H1 (cell line): ENCODE results near the gene IL6R. TPM values are rescaled to one million over a fixed set of nuclear protein-coding genes. Genes with fewer than 3 reads are reported as not detected.

Source experiments
- BACH1 ChIP-seq: IDR thresholded peaks from 2 replicates; pipeline ENCODE4 v1.6.1; 2012; ENCODE audit warnings: low read length, improper control_type of control experiment
- KDM4A ChIP-seq: IDR thresholded peaks from one replicate; pipeline ENCODE4 v1.7.1; 2012; ENCODE audit warnings: low read depth, mild to moderate bottlenecking, moderate library complexity, low read length, inconsistent platforms; ENCODE audit not compliant: severe bottlenecking
- SUZ12 ChIP-seq: fragments of 200-600 bp; sonication (generic); IDR thresholded peaks from 2 replicates; pipeline ENCODE4 v1.6.1; 2012; ENCODE audit warnings: mild to moderate bottlenecking, inconsistent platforms, low read length, moderate library complexity, mixed read lengths
- polyA plus RNA-seq, 7 experiments: library from polyadenylated mRNA; depleted of rRNA in 3 of 7; stranded (reverse) in 5 of 7; unstranded in 2 of 7; fragments of >200 nt in 5 of 7; fragments of 200-250 nt in 2 of 7; gene quantifications; 1 replicate in 5 of 7; 2 replicates in 1 of 7; 4 replicates in 1 of 7; pipeline versions ENCODE4 v1.2.1 to v1.2.3, GENCODE V29; 2011 to 2013; ENCODE audit warnings: missing spikeins in 2 of 7, mixed read lengths in 2 of 7
- total RNA-seq: library from RNA; stranded (reverse); fragmentation: NEBNext Ultra II Directional; extraction: Animal tissue kit (Norgen Biotek cat#: 25700); gene quantifications from 2 replicates; pipeline ENCODE4 v1.2.1, GENCODE V29; 2021

The IL6R gene
- total and polyA plus RNA-seq, 2 of the 8 experiments (the other 6 are each of a cell fraction or from before 2014, with no cell fraction given): 2.3 to 3.0 TPM

DNA sequence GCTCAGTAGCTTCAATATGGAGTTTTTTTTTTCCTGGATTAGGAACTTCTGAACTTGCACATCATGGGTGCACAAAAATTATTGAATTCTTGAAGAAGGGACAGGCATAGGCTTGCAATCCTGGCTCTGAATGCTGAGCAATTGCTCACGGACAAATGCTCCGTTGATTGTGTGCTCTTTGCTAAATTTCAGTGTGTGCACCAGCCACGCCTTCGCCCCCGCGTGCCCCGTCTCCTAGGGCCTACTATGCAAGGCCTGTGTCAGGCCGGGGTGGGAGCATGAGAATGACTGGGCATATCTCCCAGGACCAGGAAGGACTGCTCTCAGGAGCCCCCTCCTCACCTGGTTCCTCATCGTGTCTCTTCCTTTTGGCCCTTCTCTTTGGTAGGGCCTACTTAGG, 17.4 kb downstream of the IL6R start (continued):
- TF ChIP-seq KDM4A (no peak), SUZ12 (no peak), BACH1 (no peak)
